ENCODE results near the gene LANCL3.

GRCh38 chrX:37608156-37608555 is 36.7 kb downstream of the LANCL3 start:
- no peak for TF ChIP-seq CTCF (conservative IDR thresholded peaks at IDR 0.05 in 1 of 2, IDR thresholded peaks at IDR 0.05 in 1 of 2; ENCODE audit: extremely low read depth in 1 of 2, insufficient read depth in 1 of 2, low read depth in 1 of 2, low read length in 2 of 2)
- TF ChIP-seq EZH2 (IDR thresholded peaks at IDR 0.05; ENCODE audit: borderline replicate concordance, low read length): no peak

Data from mammary epithelial cell (primary cell).